Measurements from ENCODE around the gene KIF3C. TPM values are rescaled to one million over a fixed set of nuclear protein-coding genes. Genes with fewer than 3 reads are reported as not detected.

Gene KIF3C
- total RNA-seq, 2 donors from 2014 or later: 2.6 to 24.4 TPM

GRCh38 chr2:26008851-26009566, 26.7 kb upstream of the KIF3C start:
- WGBS: 45% methylated on average over 2 of the region's 2 CpGs
- Histone ChIP-seq H3K4me3 (no peak overlapping the region), H3K36me3 (no peaks in the 10 kb centered on the region), H3K9me3 (no peaks in the 10 kb centered on the region), H3K4me1 (replicated peaks) (peaks cover 5% of the 10 kb centered on the region), H3K27ac (peak overlapping the region in 1 of 2 donors; percentile 47), H3K27me3 (replicated peaks; ENCODE audit: insufficient read depth) (no peaks in the 10 kb centered on the region)
- intact Hi-C loops (cut with DNase I): no loop called here
- peak; percentile 82 for TF ChIP-seq POLR2AphosphoS5 (IDR thresholded peaks at IDR 0.05)
- no peak for TF ChIP-seq POLR2A (IDR thresholded peaks at IDR 0.05)
- no peak for TF ChIP-seq CTCF (IDR thresholded peaks at IDR 0.05)
- peak; percentile 89 for DNase-seq (ENCODE audit: low spot score)

- no peak for DNase-seq (ENCODE audit: low spot score)
- WGBS: 95% methylated on average over 1 of the region's 1 CpG
- no peaks in the 10 kb centered on the region for H3K36me3 ChIP-seq
- H3K27me3 ChIP-seq (replicated peaks; ENCODE audit: insufficient read depth): no peaks in the 10 kb centered on the region
- H3K27ac ChIP-seq: no peak overlapping the region
- no peak for TF ChIP-seq POLR2AphosphoS5 (IDR thresholded peaks at IDR 0.05)
- TF ChIP-seq CTCF (IDR thresholded peaks at IDR 0.05): no peak
- TF ChIP-seq POLR2A (IDR thresholded peaks at IDR 0.05): no peak
- H3K4me1 ChIP-seq (replicated peaks): peaks cover 5% of the 10 kb centered on the region
- no peak overlapping the region for H3K4me3 ChIP-seq
- no peaks in the 10 kb centered on the region for H3K9me3 ChIP-seq
- intact Hi-C loops (cut with DNase I): no loop called here
These were observed 25.8 kb upstream of the KIF3C start for GRCh38 chr2:26008095-26008494.

- DNase-seq (ENCODE audit: low spot score): peak; percentile 50
- H3K27ac ChIP-seq: peak overlapping the region; percentile 27 to 36
- peak; percentile 61 for TF ChIP-seq POLR2AphosphoS5 (IDR thresholded peaks at IDR 0.05)
- no peak for TF ChIP-seq CTCF (IDR thresholded peaks at IDR 0.05)
- H3K9me3 ChIP-seq: no peaks in the 10 kb centered on the region
- intact Hi-C loops (cut with DNase I): no loop called here
- no peaks in the 10 kb centered on the region for H3K36me3 ChIP-seq
- H3K4me1 ChIP-seq (replicated peaks): peaks cover 6% of the 10 kb centered on the region
- H3K27me3 ChIP-seq (replicated peaks; ENCODE audit: insufficient read depth): no peaks in the 10 kb centered on the region
- H3K4me3 ChIP-seq: no peak overlapping the region
- WGBS: 63% methylated on average over 9 of the region's 9 CpGs
These were observed 20.5 kb upstream of the KIF3C start for GRCh38 chr2:26002632-26003310.

GRCh38 chr2:26001743-26002351, 19.6 kb upstream of the KIF3C start:
- Histone ChIP-seq H3K36me3 (no peaks in the 10 kb centered on the region), H3K9me3 (no peaks in the 10 kb centered on the region), H3K4me1 (replicated peaks) (peaks cover 6% of the 10 kb centered on the region), H3K4me3 (no peak overlapping the region), H3K27ac (peak overlapping the region; percentile 27 to 62), H3K27me3 (replicated peaks; ENCODE audit: insufficient read depth) (no peaks in the 10 kb centered on the region)
- TF ChIP-seq POLR2A (IDR thresholded peaks at IDR 0.05): no peak
- peak; percentile 33 for TF ChIP-seq POLR2AphosphoS5 (IDR thresholded peaks at IDR 0.05)
- TF ChIP-seq CTCF (IDR thresholded peaks at IDR 0.05): no peak
- WGBS: 18% methylated on average over 4 of the region's 4 CpGs
- intact Hi-C loops (cut with DNase I): no loop called here
- DNase-seq (ENCODE audit: low spot score): peak; percentile 79

All from prostate gland (tissue), 2 donors.